KMS-11 (cell line): Measurements from ENCODE around the gene LY6G6F.

Source experiments
- H2AFZ ChIP-seq: fragments of 200-600 bp; sonication (generic); 2 replicates; pipeline ENCODE4 v1.6.1; 2016; ENCODE audit warnings: antibody characterized with exemption, mixed run types, low read depth
- H3K27ac ChIP-seq: fragments of 200-600 bp; sonication (generic); 2 replicates; pipeline ENCODE4 v1.6.1; 2016; ENCODE audit warnings: mild to moderate bottlenecking, mixed run types
- H3K27me3 ChIP-seq: fragments of 200-600 bp; sonication (generic); 2 replicates; pipeline ENCODE4 v1.6.1; 2017; ENCODE audit warnings: mild to moderate bottlenecking, low read depth, mixed run types, moderate library complexity; ENCODE audit not compliant: insufficient read depth
- H3K36me3 ChIP-seq: fragments of 200-600 bp; sonication (generic); 2 replicates; pipeline ENCODE4 v1.6.1; 2017; ENCODE audit warnings: mild to moderate bottlenecking, mixed run types; ENCODE audit not compliant: insufficient read depth
- H3K4me1 ChIP-seq: fragments of 200-600 bp; sonication (generic); 2 replicates; pipeline ENCODE4 v1.6.1; 2016; ENCODE audit warnings: mild to moderate bottlenecking, low read depth, mixed run types; ENCODE audit not compliant: poor library complexity, severe bottlenecking
- H3K4me2 ChIP-seq: fragments of 200-600 bp; sonication (generic); 2 replicates; pipeline ENCODE4 v1.7.0; 2016; ENCODE audit warnings: mild to moderate bottlenecking, mixed run types
- H3K4me3 ChIP-seq: fragments of 200-600 bp; sonication (generic); IDR thresholded peaks from 2 replicates; pipeline ENCODE4 v1.6.1; 2017; ENCODE audit warnings: low read depth, low read length, mixed read lengths; ENCODE audit not compliant: insufficient read depth
- H3K79me2 ChIP-seq: fragments of 200-600 bp; sonication (generic); 2 replicates; pipeline ENCODE4 v1.6.1; 2016; ENCODE audit warnings: low read depth, mixed run types; ENCODE audit not compliant: insufficient read depth
- H3K9ac ChIP-seq: fragments of 200-600 bp; sonication (generic); 2 replicates; pipeline ENCODE4 v1.6.1; 2016; ENCODE audit warnings: mild to moderate bottlenecking, mixed run types
- H4K20me1 ChIP-seq: fragments of 200-600 bp; sonication (generic); 2 replicates; pipeline ENCODE4 v1.6.1; 2016; ENCODE audit warnings: mild to moderate bottlenecking, mixed run types; ENCODE audit not compliant: insufficient read depth
- CTCF ChIP-seq: fragments of 200-600 bp; sonication (generic); conservative IDR thresholded peaks from 2 replicates; pipeline ENCODE4 v1.6.1; 2017; ENCODE audit warnings: low read depth, mild to moderate bottlenecking, antibody characterized with exemption, low read length, moderate library complexity, mixed read lengths

LY6G6F gene

GRCh38 chr6:31692353-31692752 lies 14.3 kb upstream of the LY6G6F start:
- Histone ChIP-seq H3K27me3 (no peaks in the 10 kb centered on the region), H3K36me3 (no peaks in the 10 kb centered on the region), H3K9ac (no peak overlapping the region), H3K4me3 (no peak overlapping the region), H3K79me2 (no peaks in the 10 kb centered on the region; the same call in 1 of the 2 replicates), H4K20me1 (no peaks in the 10 kb centered on the region), H2AFZ (no peak overlapping the region), H3K4me1 (peaks cover 2% of the 10 kb centered on the region), H3K27ac (no peak overlapping the region), H3K4me2 (no peak overlapping the region)
- no peak for TF ChIP-seq CTCF

- H3K4me2 ChIP-seq = no peak overlapping the region
- H2AFZ ChIP-seq = no peak overlapping the region
- H3K36me3 ChIP-seq = no peaks in the 10 kb centered on the region
- TF ChIP-seq CTCF = no peak
- no peak overlapping the region for H3K9ac ChIP-seq
- peaks cover 8% of the 10 kb centered on the region for H3K4me1 ChIP-seq
- H3K4me3 ChIP-seq = no peak overlapping the region
- no peaks in the 10 kb centered on the region for H4K20me1 ChIP-seq
- no peaks in the 10 kb centered on the region; the same call in 1 of the 2 replicates for H3K79me2 ChIP-seq
- H3K27ac ChIP-seq = no peak overlapping the region
- no peaks in the 10 kb centered on the region for H3K27me3 ChIP-seq
Measured at GRCh38 chr6:31692886-31693285, 13.8 kb upstream of the LY6G6F start.

GRCh38 chr6:31693535-31693934 lies 13.1 kb upstream of the LY6G6F start:
- Histone ChIP-seq H3K4me1 (peaks cover 14% of the 10 kb centered on the region), H3K4me3 (no peak overlapping the region), H3K27me3 (no peaks in the 10 kb centered on the region), H3K27ac (no peak overlapping the region), H4K20me1 (no peaks in the 10 kb centered on the region), H3K79me2 (no peaks in the 10 kb centered on the region; the same call in 1 of the 2 replicates), H2AFZ (no peak overlapping the region), H3K36me3 (no peaks in the 10 kb centered on the region), H3K9ac (no peak overlapping the region), H3K4me2 (no peak overlapping the region)
- no peak for TF ChIP-seq CTCF

GRCh38 chr6:31697555-31697954 lies 9.1 kb upstream of the LY6G6F start:
- Histone ChIP-seq H3K9ac (no peak overlapping the region), H3K36me3 (no peaks in the 10 kb centered on the region), H3K79me2 (peaks cover 10% of the 10 kb centered on the region; the same call in 1 of the 2 replicates), H3K4me1 (peaks cover 22% of the 10 kb centered on the region), H3K4me2 (no peak overlapping the region), H3K4me3 (no peak overlapping the region), H4K20me1 (no peaks in the 10 kb centered on the region), H3K27me3 (no peaks in the 10 kb centered on the region), H2AFZ (no peak overlapping the region), H3K27ac (peak overlapping the region; percentile 34; the same call in 1 of the 2 replicates)
- TF ChIP-seq CTCF = no peak
